Astrocyte (in vitro differentiated cells and primary cell): ENCODE data around the gene TCIRG1.

Source experiments
- CTCF ChIP-seq: IDR thresholded peaks from 2 replicates; pipeline ENCODE4 v1.5.1; 2011; ENCODE audit warnings: low read depth, mild to moderate bottlenecking, inconsistent platforms, low read length, moderate library complexity; ENCODE audit not compliant: insufficient read depth
- EZH2 ChIP-seq: IDR thresholded peaks from 2 replicates; pipeline ENCODE4 v1.6.1; 2012; ENCODE audit warnings: mild to moderate bottlenecking, low read length, inconsistent platforms; ENCODE audit not compliant: insufficient read depth

GRCh38 chr11:68053981-68054812 lies 15.4 kb downstream of the TCIRG1 start:
- no peak for TF ChIP-seq CTCF
- no peak for TF ChIP-seq EZH2
